ENCODE results near the gene SPON1. TPM values are rescaled to one million over a fixed set of nuclear protein-coding genes. Genes with fewer than 3 reads are reported as not detected.

SPON1 gene
- total and polyA plus RNA-seq, 4 donors, result 0.72 to 4.9 (median 1.2) TPM

DNA sequence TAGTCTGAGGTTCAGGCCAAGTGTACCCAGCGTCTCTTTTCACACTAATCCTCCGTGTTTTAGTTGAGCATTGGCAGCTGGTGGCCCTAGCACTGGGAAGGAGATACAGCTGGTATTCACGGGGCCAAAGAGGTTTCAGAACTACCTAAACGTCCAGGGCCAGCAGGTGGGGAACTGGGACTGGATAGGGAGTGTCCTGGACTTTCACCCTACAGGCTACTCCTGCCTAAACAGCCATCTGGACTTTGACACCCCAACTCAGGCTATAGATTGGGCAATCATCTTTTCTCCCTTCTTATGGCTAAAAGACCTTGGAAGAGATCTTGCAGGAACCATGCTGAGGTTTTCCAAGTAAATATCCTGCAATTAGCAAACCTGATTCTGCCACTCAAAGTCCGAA, 2.8 kb downstream of the SPON1 start:
- Histone ChIP-seq H3K27me3 (ENCODE audit: control insufficient read depth in 4 of 4, insufficient read depth in 4 of 4, low read length in 3 of 4) (peaks cover 0 to 23% (median 14%) of the 10 kb centered on the region in 4 donors), H3K4me1 (ENCODE audit: control insufficient read depth in 4 of 4, insufficient read depth in 4 of 4, low read length in 3 of 4) (peaks cover 8 to 33% (median 23%) of the 10 kb centered on the region in 4 donors), H3K9ac (ENCODE audit: low read depth in 1 of 2, low read length in 2 of 2) (no peak overlapping the region), H3K36me3 (ENCODE audit: control insufficient read depth in 4 of 4, insufficient read depth in 3 of 4, low read depth in 1 of 4, low read length in 3 of 4) (no peaks in the 10 kb centered on the region), H3K4me3 (ENCODE audit: low read depth in 1 of 3, low read length in 3 of 3) (no peak overlapping the region), H3K9me3 (ENCODE audit: control insufficient read depth in 4 of 4, low read length in 3 of 4) (no peaks in the 10 kb centered on the region), H3K27ac (ENCODE audit: low read depth in 1 of 2, low read length in 2 of 2) (no peak overlapping the region)
- 42% methylated on average over 5 of the region's 5 CpGs for WGBS
- no peak for DNase-seq (ENCODE audit: low spot score)
- TF ChIP-seq MAX (IDR thresholded peaks at IDR 0.05), result no peak
- no peak for TF ChIP-seq FOXA2 (IDR thresholded peaks at IDR 0.05)
- TF ChIP-seq HNF4G (IDR thresholded peaks at IDR 0.05), result peak; percentile 93
- TF ChIP-seq YY1 (IDR thresholded peaks at IDR 0.05), result no peak
- TF ChIP-seq SP1 (IDR thresholded peaks at IDR 0.05), result peak; percentile 34
- peak; percentile 36 to 49 for TF ChIP-seq RXRA (IDR thresholded peaks at IDR 0.05)
- TF ChIP-seq EGR1 (IDR thresholded peaks at IDR 0.05; ENCODE audit: low read depth in 2 of 2), result no peak
- peak; percentile 97 to 98 for TF ChIP-seq HNF4A (conservative IDR thresholded peaks at IDR 0.05)
- no peak for TF ChIP-seq NR2F2 (IDR thresholded peaks at IDR 0.05)
- TF ChIP-seq TAF1 (conservative IDR thresholded peaks at IDR 0.05), result no peak
- TF ChIP-seq GABPA (IDR thresholded peaks at IDR 0.05 in 1 of 2, conservative IDR thresholded peaks at IDR 0.05 in 1 of 2), result no peak
- no peak for TF ChIP-seq ATF3 (IDR thresholded peaks at IDR 0.05)
- no peak for TF ChIP-seq ZBTB33 (IDR thresholded peaks at IDR 0.05)
- TF ChIP-seq JUND (IDR thresholded peaks at IDR 0.05), result no peak
- TF ChIP-seq CTCF (IDR thresholded peaks at IDR 0.05; ENCODE audit: low read depth, low read length, missing input control), result peak; percentile 21
- peak; percentile 91 for TF ChIP-seq REST (IDR thresholded peaks at IDR 0.05)
- TF ChIP-seq FOXA1 (IDR thresholded peaks at IDR 0.05), result no peak
- peak; percentile 55 to 61 for TF ChIP-seq RAD21 (IDR thresholded peaks at IDR 0.05)
